HUDEP-2 (cell line): ENCODE results near the gene RAB11FIP3.

Source experiments
- DNase-seq, 76 experiments: peaks; one replicate each; lab custom pipeline; 2025; ENCODE audit not compliant: unreplicated experiment in 76 of 76; lab: John Stamatoyannopoulos, UW

The RAB11FIP3 gene

DNA sequence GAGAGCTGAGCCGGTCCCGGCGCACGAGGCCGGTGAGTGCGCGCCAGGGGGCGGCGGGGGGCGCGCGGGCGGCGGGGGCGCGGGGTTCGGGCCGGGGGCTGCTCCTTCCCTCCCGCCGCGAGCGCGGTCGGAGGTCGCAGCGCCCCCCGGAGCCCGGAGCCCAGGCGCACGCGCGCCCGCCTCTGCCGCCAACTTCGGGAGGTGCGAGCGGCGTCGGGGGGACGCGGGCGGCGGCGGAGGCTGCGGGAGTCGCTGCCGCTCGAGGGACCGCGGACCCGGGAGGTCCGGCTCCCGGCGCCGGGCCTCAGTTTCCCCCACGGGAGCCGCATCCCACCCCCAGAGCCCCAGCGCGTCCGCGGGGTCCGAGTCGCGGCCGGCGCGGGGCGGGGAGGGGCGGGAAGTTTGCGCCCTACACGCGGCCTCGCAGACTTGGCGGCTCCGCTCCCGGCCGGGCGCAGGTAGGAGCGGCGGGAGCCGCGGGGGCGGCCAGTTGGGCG is 134.8 kb downstream of the RAB11FIP3 start, which contains the start of gene PRR35:
PRR35 (plus strand) TSS at position 191 of the 497 bp plus-strand sequence. CDS start 2,901 bp downstream, outside the sequence.
- DNase-seq = no peak

DNA sequence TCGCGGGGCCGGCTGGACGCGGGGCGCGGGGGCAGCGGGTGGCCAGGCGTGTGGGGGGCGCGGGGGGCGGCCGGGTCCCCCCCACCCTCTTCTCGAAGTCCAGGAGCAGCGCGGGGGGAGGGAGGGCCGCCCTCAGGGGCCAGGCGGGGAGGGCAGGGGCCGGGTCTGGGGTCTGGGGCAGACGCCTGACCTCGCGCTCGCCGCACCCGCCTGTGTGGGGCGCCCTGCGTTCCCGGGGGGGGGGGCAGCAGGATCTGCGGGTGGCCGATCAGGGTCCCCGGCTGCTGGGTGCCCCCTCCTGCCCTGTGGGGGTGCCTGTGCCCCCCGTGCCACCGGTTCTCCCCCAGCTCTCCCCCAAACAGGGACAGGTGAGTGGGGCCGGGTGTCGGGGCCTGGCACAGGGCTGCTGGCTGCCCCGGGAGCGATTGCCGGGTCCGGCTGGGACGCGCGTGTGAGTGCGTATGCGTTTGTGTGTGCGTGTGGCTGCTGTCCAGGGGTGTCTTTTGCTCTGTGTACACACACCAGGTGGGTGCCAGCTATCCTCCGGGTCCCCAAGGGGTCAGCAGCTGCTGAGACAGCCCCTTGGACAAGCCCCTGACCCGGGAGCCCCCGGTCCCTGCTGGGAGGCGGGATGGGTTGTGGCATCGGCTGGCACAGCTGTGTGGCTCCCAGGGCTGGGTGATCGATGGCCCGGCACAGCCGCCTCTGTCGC is 135.4 kb downstream of the RAB11FIP3 start:
- no peak for DNase-seq

DNA sequence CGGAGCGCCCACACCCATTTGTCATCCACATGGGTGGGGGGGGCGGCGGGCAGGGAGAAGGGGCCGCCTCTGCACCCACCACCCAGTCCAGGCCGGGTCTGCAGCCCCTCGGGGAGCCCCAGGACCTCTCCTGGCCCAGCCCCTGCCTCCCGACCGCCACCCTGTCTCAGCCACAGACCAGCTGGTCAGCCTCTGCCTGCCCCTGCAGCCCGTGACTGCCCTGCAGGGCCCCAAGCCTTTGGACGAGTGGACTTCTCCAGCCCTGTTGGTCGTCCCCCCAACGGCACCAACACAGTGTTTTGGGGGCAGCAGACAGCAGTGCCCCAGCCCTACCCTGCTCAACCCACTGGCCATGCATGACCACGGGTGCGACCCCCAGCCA is 136.0 kb downstream of the RAB11FIP3 start:
- DNase-seq = no peak

DNA sequence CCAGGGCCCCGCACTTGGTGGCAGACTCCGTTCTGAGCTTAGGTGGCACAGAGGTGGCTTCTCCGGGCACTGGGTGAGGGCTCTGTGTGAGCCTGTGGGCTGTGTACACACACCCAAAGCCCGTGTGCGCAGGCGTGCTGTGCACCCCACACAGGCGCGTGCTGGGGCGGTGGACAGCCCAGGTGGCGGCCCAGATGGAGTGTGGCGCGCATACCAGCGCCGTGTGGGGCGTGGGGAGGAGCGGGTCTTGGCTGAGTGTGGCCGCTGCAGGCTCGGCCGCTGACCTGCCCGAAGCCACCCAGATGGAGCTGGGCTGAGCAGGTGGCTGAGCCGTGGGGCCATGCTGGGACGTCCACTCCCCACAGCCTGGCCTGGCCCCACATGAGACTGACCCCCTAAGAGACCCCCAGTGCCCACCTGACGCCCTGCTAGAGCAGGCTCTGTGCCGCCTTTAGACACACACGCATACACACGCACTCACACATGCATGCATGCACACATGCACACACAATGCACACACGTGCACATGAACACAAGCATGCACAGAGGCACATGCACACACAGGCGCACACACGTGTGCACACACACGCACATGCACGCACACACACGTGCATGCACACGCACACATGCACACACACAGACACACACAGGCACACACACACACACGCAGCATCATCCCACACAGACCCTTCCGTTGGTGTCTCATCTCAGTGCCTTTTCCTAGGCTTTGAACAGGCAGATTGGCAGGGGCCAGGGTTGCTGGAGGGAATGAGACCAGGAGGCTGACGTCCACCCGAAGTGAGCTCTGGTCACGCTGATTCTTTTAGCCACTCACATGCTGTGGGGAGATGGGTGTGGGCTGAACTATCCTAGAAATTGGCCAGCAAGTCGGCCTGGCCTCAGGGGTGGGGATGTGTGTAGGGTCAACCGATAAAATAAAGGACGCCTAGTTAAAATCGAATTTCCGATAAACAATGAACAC is 136.8 kb downstream of the RAB11FIP3 start:
- DNase-seq = no peak

- no peak for DNase-seq
These were observed 137.7 kb downstream of the RAB11FIP3 start for GRCh38 chr16:563072-563644.

GRCh38 chr16:564690-565418 is 139.4 kb downstream of the RAB11FIP3 start:
- no peak for DNase-seq

DNA sequence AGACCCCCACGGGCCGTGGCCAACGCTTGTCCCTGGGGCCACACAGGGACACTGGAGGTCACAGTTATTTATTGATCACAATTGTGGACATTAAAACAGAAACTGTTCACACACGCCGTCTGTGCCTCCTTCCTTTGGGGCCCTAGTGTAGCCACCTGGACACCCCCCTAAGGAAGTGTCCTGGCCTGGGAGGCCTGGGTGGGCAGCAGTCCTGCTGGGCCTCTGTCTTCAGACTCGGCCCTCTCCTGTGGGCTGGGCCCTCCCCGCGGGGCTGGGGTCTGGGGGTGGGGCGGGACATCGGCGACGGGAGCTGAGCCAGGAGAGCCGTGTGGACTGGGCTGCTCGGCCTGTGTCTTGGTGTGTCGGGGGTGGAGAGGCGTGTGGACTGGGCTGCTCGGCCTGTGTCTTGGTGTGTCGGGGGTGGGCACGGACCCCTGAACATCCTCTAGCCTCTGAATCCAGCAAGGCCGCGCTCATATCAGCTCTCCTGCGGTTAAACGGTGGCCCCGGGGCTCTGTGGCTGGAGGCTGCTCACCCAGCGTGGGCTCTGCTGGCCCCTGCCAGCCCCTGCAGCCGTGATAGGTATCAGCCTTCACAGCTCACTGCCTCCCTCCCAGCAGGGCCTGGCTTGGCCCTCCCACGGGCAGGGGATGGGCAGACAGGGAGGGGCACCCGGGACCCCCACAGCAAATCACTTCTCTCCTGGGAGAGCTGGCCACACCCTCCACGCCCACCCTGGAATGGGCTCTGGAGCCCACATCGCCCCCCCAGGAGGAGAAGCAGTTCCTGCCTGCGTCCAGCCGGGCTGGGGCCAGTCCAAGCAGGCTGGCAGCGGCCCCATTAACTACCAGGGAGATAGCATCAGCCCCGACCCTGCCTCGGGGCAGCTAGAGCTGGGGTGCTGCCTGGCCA is 140.2 kb downstream of the RAB11FIP3 start:
- DNase-seq = peak in 57 of 76 experiments; percentile 12 to 86 (median 60)

DNA sequence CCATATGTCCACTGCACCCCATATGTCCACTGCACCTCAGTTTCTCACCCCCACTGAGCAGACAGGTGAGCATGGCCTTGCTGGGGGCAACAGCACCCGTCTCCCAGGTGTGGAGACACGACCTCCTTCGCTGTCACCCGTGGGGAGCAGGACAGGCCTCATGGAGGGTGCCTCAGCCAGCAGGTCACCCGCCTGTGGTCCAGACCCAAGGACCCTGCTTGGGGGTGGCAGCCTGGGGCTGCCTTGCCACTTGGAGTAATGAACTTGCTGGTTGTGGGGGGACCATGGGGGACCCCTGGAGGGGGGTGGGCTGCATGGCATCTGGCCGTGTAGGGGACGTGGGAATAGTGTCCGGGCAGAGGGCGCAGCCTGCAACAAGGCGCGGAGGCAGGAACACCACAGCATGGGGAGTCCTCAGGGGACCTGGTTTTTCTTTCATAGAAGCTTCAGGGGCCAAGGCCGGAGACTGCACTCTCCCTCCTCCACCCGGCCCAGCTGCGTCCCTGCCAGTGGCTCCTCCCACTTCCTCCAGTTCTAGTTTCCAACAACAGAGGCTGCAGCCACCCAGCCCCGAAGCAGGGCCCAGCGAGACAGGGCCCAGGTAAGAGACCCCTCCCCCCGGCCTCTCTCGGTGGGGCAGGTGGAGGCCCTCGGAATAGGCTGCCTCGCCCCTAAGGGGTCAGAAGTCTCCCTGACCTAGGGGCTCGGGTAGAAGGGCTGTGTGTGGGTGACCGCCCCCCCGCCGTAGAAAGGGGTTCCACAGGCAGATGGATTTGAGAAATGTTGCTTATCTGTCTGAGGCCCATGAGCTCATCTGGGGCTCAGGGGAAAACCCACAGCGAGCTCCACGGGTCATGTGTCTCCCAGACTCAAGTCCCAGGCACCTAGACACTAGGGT is 141.3 kb downstream of the RAB11FIP3 start, which contains the start of gene NHLRC4:
NHLRC4 (plus strand) TSS at position 531 of the 898 bp plus-strand sequence. CDS start 1,043 bp downstream, outside the sequence.
- DNase-seq = peak in 73 of 76 experiments; percentile 49 to 91 (median 79)

- DNase-seq = no peak
These were observed 142.2 kb downstream of the RAB11FIP3 start for GRCh38 chr16:567373-568256.

DNA sequence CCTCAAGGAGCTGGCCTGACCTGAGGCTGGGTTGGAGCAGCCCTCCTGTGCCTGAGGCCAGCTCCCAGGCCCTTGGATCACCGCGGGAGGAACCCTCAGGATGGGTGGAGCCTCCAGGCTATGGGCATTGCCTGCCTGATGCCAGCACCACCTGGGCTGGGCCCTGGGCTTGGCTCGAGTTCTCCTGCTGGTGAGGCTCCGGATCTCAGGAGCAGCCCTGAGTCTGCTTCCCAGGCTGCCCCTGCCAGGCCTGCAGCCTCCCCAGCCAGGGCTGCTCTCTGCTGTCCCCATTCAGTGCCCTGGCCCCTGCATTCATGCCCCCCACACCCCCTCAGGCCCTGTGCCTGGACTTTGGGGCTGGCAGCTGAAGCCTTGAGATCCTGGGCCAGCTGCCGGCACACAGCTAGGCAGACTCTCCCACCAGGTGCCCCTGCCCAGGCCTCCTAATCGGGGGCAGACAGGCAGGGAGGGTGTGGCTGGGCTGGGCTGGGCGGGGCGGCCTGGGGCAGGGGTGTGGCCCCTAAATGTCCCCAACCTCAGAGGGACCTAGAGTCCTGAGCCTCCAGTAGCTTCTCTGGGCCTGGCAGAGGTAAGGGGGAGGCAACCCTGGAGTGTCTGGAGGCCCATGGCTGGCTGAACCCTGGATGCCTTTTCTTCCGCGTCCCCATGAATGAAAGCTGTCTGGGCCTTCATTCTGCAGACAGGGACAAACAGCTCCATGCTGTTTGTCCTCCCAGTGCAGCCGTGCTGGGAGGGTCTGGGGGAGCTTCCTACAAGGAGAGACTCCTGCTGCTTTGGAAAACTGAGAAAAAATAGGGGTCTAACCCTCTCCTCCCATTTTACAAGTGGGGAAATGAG is 143.2 kb downstream of the RAB11FIP3 start:
- peak in 72 of 76 experiments; percentile 43 to 93 (median 83) for DNase-seq

DNA sequence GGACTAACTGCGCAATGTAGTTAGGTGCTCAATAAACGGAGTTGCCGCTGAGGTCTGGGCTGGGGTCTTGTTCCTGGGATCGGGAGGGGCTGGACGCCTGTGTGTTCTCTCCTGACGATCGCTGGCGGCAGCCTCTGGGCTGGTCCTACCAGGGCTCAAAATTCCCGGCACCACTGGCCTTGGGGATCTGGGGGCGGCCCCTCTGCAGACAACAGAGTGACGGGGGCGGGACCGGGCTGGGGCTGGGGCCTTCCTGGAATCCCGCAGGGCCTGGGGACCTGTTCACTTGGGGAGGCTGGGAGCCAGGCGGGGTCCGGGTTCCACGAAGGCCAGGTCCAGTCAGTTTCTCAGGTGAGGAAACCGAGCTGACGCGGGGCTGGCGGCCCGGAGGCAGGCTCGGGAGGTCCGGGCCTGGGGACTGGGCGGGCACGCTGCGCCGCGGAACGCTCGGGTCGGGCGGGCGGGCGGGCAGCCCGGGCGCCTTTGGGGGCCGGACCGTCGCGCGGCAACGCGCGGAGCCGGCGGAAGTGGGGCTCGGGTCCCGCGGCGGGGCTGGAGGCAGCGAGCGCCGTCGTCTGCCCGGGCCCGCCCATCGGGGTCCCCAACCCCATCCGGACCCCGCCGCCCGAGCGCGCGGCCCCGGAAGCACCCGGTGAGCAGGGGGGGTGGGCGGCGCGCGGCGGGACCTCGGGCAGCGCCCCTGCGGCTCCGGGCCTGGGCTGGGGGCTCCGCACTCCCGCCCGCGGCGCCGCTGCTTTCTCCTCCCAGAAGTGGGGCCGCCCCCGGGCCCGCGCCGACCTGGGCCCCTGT is 144.2 kb downstream of the RAB11FIP3 start, which contains the start of gene PIGQ:
PIGQ (plus strand) TSS at position 524 of the 810 bp plus-strand sequence. CDS start 4,107 bp downstream, outside the sequence.
- peak in 54 of 76 experiments; percentile 16 to 75 (median 52) for DNase-seq
